ENCODE results near the gene ACADS.
"Not testable (repeated sequence)": the region's sequence is repeated elsewhere in the genome, so short reads cannot be mapped to it uniquely, and the experiment has no call there.

Gene ACADS

GRCh38 chr12:120732198-120732597, 6.6 kb downstream of the ACADS start:
- not testable (repeated sequence) for DNase-seq, H3K4me3 Mint-ChIP-seq, H3K9me3 Mint-ChIP-seq

GRCh38 chr12:120733574-120733973, 7.9 kb downstream of the ACADS start:
- no peak for DNase-seq
- Mint-ChIP-seq H3K9me3 (no peaks in the 10 kb centered on the region), H3K27ac (no peak overlapping the region), H3K4me3 (no peak overlapping the region), H3K36me3 (ENCODE audit: low read depth) (peaks cover 28% of the 10 kb centered on the region), H3K27me3 (no peaks in the 10 kb centered on the region), H3K4me1 (ENCODE audit: low read depth) (no peaks in the 10 kb centered on the region)

More at GRCh38 chr12:120732198-120732597, 6.6 kb downstream of the ACADS start:
- H3K27ac Mint-ChIP-seq; H3K4me1 Mint-ChIP-seq (ENCODE audit: low read depth); H3K27me3 Mint-ChIP-seq: not testable (repeated sequence)
- peaks cover 32% of the 10 kb centered on the region for H3K36me3 Mint-ChIP-seq (ENCODE audit: low read depth)

GRCh38 chr12:120734210-120734609, 8.6 kb downstream of the ACADS start:
- Mint-ChIP-seq H3K4me3 (no peak overlapping the region), H3K9me3 (no peaks in the 10 kb centered on the region), H3K27ac (no peak overlapping the region), H3K4me1 (ENCODE audit: low read depth) (no peaks in the 10 kb centered on the region), H3K36me3 (ENCODE audit: low read depth) (peaks cover 27% of the 10 kb centered on the region), H3K27me3 (no peaks in the 10 kb centered on the region)
- no peak for DNase-seq

GRCh38 chr12:120735181-120735580, 9.6 kb downstream of the ACADS start:
- Mint-ChIP-seq H3K4me3 (no peak overlapping the region), H3K4me1 (ENCODE audit: low read depth) (no peaks in the 10 kb centered on the region), H3K27ac (no peak overlapping the region), H3K36me3 (ENCODE audit: low read depth) (peaks cover 18% of the 10 kb centered on the region), H3K9me3 (no peaks in the 10 kb centered on the region), H3K27me3 (no peaks in the 10 kb centered on the region)
- no peak for DNase-seq

GRCh38 chr12:120736404-120737331, 11.0 kb downstream of the ACADS start:
- Mint-ChIP-seq H3K27me3 (no peaks in the 10 kb centered on the region), H3K9me3 (no peaks in the 10 kb centered on the region), H3K4me3 (no peak overlapping the region), H3K36me3 (ENCODE audit: low read depth) (peaks cover 12% of the 10 kb centered on the region), H3K4me1 (ENCODE audit: low read depth) (no peaks in the 10 kb centered on the region), H3K27ac (no peak overlapping the region)
- DNase-seq = no peak

- Mint-ChIP-seq H3K27me3 (no peaks in the 10 kb centered on the region), H3K4me1 (ENCODE audit: low read depth) (no peaks in the 10 kb centered on the region), H3K27ac (no peak overlapping the region), H3K4me3 (no peak overlapping the region), H3K9me3 (no peaks in the 10 kb centered on the region), H3K36me3 (ENCODE audit: low read depth) (peaks cover 10% of the 10 kb centered on the region)
- no peak for DNase-seq
Measured at GRCh38 chr12:120737557-120738251, 12.1 kb downstream of the ACADS start.

- Mint-ChIP-seq H3K27ac (no peak overlapping the region), H3K27me3 (no peaks in the 10 kb centered on the region), H3K36me3 (ENCODE audit: low read depth) (peaks cover 10% of the 10 kb centered on the region), H3K9me3 (no peaks in the 10 kb centered on the region), H3K4me1 (ENCODE audit: low read depth) (no peaks in the 10 kb centered on the region), H3K4me3 (no peak overlapping the region)
- DNase-seq = no peak
Measured at GRCh38 chr12:120738252-120739030, 12.8 kb downstream of the ACADS start.

- no peaks in the 10 kb centered on the region for H3K27me3 Mint-ChIP-seq
- no peak overlapping the region for H3K4me3 Mint-ChIP-seq
- DNase-seq = no peak
- peaks cover 6% of the 10 kb centered on the region for H3K36me3 Mint-ChIP-seq (ENCODE audit: low read depth)
- no peaks in the 10 kb centered on the region for H3K4me1 Mint-ChIP-seq (ENCODE audit: low read depth)
- no peak overlapping the region for H3K27ac Mint-ChIP-seq
- H3K9me3 Mint-ChIP-seq = no peaks in the 10 kb centered on the region
Measured at GRCh38 chr12:120739031-120739762, 13.6 kb downstream of the ACADS start.

- no peak overlapping the region for H3K27ac Mint-ChIP-seq
Measured at GRCh38 chr12:120739821-120740613, 14.4 kb downstream of the ACADS start.

GRCh38 chr12:120740871-120741270, 15.2 kb downstream of the ACADS start:
- H3K27me3 Mint-ChIP-seq = no peaks in the 10 kb centered on the region
- no peak overlapping the region for H3K27ac Mint-ChIP-seq
- H3K4me3 Mint-ChIP-seq = no peak overlapping the region
- H3K9me3 Mint-ChIP-seq = no peaks in the 10 kb centered on the region
- peaks cover 3% of the 10 kb centered on the region for H3K36me3 Mint-ChIP-seq (ENCODE audit: low read depth)
- no peak for DNase-seq
- no peaks in the 10 kb centered on the region for H3K4me1 Mint-ChIP-seq (ENCODE audit: low read depth)

More at GRCh38 chr12:120739821-120740613, 14.4 kb downstream of the ACADS start:
- Mint-ChIP-seq H3K4me3 (no peak overlapping the region), H3K9me3 (no peaks in the 10 kb centered on the region), H3K27me3 (no peaks in the 10 kb centered on the region), H3K36me3 (ENCODE audit: low read depth) (peaks cover 4% of the 10 kb centered on the region), H3K4me1 (ENCODE audit: low read depth) (no peaks in the 10 kb centered on the region)
- DNase-seq = no peak

GRCh38 chr12:120741476-120742421, 16.1 kb downstream of the ACADS start:
- H3K27me3 Mint-ChIP-seq = no peaks in the 10 kb centered on the region
- DNase-seq = no peak
- H3K4me1 Mint-ChIP-seq (ENCODE audit: low read depth) = no peaks in the 10 kb centered on the region
- H3K36me3 Mint-ChIP-seq (ENCODE audit: low read depth) = peaks cover 3% of the 10 kb centered on the region
- H3K27ac Mint-ChIP-seq = no peak overlapping the region
- no peak overlapping the region for H3K4me3 Mint-ChIP-seq
- no peaks in the 10 kb centered on the region for H3K9me3 Mint-ChIP-seq

GRCh38 chr12:120744922-120745493, 19.4 kb downstream of the ACADS start:
- no peak overlapping the region for H3K4me3 Mint-ChIP-seq
- DNase-seq = no peak
- H3K27me3 Mint-ChIP-seq = no peaks in the 10 kb centered on the region
- no peaks in the 10 kb centered on the region for H3K9me3 Mint-ChIP-seq
- no peak overlapping the region for H3K27ac Mint-ChIP-seq
- no peaks in the 10 kb centered on the region for H3K36me3 Mint-ChIP-seq (ENCODE audit: low read depth)
- no peaks in the 10 kb centered on the region for H3K4me1 Mint-ChIP-seq (ENCODE audit: low read depth)
